ENCODE data around the gene GALT.
A peak's percentile ranks its signal among the peaks of the same experiment; 100 is the strongest.

GALT gene

DNA sequence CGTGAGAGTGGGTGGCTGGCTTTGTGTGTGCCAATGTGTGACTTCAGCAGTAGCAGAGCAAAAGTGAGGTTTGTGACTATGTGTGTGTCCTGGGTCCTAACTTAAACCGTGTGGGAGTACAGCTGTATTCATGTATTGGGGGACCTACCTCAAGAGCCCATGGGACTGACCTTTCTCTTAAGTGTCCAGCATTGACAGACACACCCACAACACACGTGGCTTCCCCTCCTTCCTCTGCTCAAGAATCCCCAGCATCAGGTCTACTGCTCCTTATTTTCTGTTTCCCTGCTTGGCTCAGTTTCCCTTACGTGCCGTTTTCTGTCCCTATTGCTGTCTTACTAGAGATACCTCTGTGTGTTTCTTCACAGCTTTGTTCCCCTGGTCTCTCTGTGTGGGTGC, 6.1 kb downstream of the GALT start:
- TF ChIP-seq POLR2A (IDR thresholded peaks at IDR 0.05; ENCODE audit: low read length) (no peak), GATA1 (IDR thresholded peaks at IDR 0.05; ENCODE audit: low read depth, low read length) (no peak)
- no peak for DNase-seq

DNA sequence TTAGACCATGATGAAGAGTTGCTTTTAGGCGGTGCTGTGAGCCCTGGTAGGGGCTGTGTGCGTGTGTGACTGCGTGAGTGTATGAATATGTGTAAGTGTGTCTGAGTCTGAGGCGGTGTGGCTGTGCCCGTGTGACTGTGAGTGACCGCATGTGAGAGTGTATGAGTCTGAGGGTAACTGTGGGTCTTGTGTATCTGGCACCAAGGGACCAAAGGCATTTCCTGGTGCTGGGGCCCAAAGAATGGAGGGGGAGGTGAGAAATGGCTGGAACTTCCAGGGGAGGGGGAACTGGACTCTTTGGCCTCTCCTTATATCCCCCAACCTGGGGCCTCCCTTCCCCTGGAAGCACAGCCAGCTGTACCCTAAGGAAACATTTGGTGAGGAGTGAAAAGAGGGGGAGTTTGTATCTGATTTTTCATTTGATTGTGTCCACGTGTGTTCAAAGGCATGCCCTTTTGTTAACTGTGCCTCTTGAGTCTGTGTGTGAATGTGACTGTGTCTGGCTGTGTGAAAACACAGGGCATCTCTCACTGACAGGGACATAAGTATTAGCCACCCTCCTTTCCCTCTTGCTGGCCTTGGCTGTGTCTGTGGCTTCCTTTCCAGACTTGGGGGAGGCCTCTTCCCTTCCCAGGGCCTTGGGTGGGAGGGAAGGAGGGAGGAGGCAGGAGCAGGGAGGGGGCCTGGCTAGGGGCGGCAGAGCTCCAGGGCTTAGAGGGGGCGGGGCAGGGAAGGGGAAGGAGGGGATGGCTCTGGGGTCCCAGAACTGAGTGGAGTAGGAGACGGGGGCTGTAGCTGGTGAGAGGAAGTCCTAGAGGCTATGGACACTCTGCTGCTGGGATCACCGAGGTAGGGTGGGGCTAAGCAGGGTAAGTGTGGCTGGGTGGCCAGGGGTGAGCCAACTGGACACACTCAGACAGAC, 6.9 kb downstream of the GALT start:
- no peak for DNase-seq
- TF ChIP-seq GATA1 (IDR thresholded peaks at IDR 0.05; ENCODE audit: low read depth, low read length), result no peak
- TF ChIP-seq POLR2A (IDR thresholded peaks at IDR 0.05; ENCODE audit: low read length), result no peak

DNA sequence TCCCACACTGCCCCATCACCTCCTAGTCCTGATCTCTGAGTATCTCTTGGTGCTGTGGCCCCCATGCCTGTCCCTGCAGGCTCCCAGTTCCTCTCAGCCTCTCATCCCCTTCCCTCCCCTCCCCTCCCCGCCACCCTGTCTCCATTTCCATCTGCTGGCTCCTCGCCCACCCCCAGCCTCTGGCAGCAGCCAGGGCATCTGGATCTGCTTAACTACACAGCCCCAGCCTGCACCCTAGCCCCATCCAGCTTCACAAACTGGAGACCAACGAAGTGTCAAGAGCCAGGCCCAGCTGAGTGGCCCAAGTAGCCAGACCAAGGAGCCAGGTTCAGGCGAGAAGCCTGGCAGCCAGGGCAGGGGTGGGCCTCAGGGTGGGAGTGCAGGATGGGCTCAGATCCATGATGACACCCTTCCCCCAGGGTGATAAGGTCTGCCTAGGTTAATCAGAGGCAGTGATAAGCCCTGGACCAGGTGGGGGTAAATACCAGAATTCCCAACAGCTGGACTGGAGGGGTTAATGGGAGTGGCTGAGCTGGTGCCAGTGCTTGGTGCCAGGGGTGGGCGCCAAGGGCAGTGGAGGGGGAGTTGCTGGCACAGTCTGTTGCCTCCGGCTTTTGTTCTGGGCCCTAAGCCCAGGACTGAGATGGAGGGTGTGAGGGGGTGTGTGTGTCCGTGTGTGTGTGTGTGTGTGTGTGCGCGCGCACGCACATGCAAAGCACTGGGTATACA, 8.0 kb downstream of the GALT start:
- no peak for DNase-seq
- TF ChIP-seq POLR2A (IDR thresholded peaks at IDR 0.05; ENCODE audit: low read length), result no peak
- no peak for TF ChIP-seq GATA1 (IDR thresholded peaks at IDR 0.05; ENCODE audit: low read depth, low read length)

- no peak for DNase-seq
- TF ChIP-seq POLR2A (IDR thresholded peaks at IDR 0.05; ENCODE audit: low read length), result no peak
- TF ChIP-seq GATA1 (IDR thresholded peaks at IDR 0.05; ENCODE audit: low read depth, low read length), result no peak
Measured at GRCh38 chr9:34655394-34655793, 8.9 kb downstream of the GALT start.

GRCh38 chr9:34656992-34657391, 10.5 kb downstream of the GALT start:
- no peak for DNase-seq
- TF ChIP-seq POLR2A (IDR thresholded peaks at IDR 0.05; ENCODE audit: low read length) (no peak), GATA1 (IDR thresholded peaks at IDR 0.05; ENCODE audit: low read depth, low read length) (no peak)

DNA sequence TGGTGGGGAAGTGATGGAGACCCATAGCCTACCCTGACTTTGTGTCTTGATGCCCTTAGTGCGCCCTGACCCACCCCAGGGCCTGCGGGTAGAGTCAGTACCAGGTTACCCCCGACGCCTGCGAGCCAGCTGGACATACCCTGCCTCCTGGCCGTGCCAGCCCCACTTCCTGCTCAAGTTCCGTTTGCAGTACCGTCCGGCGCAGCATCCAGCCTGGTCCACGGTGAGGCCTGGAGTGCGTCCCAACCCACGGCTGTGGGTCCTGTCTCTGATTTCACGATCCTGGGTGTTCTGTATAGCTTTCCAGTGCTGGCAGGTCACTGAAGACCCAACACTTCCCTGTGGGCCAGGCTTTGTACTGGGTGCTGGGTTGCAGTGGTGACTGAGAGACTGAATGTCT, 12.0 kb downstream of the GALT start:
- no peak for TF ChIP-seq POLR2A (IDR thresholded peaks at IDR 0.05; ENCODE audit: low read length)
- TF ChIP-seq GATA1 (IDR thresholded peaks at IDR 0.05; ENCODE audit: low read depth, low read length), result no peak
- DNase-seq, result no peak

DNA sequence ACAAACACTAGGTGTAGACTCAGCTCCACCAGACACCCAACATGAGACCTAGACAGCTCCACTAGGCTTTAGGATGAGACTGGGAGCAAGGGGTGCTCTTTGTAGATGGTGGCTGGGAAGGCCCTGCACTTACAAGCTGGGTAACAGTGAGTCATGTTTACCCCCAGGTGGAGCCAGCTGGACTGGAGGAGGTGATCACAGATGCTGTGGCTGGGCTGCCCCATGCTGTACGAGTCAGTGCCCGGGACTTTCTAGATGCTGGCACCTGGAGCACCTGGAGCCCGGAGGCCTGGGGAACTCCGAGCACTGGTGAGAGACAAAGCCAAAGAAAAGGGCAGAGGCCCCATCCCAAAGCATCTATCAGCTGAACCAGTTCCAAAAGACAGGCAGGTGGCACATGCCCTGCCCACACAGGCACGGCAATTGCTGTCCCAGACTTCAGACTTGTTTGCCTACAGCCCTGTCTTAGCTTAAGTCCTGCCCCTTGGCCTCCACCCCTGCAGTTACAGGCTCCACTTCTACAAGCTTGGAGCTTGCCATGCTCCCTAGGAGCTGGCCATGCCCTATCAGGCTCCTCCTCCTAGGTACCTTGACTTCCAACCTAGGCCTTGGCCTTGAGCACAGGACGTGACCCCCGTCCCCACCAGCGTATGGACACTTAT, 13.2 kb downstream of the GALT start:
- TF ChIP-seq POLR2A (IDR thresholded peaks at IDR 0.05; ENCODE audit: low read length) (no peak), GATA1 (IDR thresholded peaks at IDR 0.05; ENCODE audit: low read depth, low read length) (no peak)
- peak in 1 of 2 experiments; percentile 9 for DNase-seq

- no peak for TF ChIP-seq GATA1 (IDR thresholded peaks at IDR 0.05; ENCODE audit: low read depth, low read length)
- no peak for TF ChIP-seq POLR2A (IDR thresholded peaks at IDR 0.05; ENCODE audit: low read length)
- DNase-seq, result no peak
Measured at GRCh38 chr9:34662526-34663302, 16.2 kb downstream of the GALT start, which contains the start of gene CCL27. Gene CCL27, minus strand, starts transcription at chr9:34662657. Its CDS starts 24 bp downstream, at chr9:34662633.

DNA sequence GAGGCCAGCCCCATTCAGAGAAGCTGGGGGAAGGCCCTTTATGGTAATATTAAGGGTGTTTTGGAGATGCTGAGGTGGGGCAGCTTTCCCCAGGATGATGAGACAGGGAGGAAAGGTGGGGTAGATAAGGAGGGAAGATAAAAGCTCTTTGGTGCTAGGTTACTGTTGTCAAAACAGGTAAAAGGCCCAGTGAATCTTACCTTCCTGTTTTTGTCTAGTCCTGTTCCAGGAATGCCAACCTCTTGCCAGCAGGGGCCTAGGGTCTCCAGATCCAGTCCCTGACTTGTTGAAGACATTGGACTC, 16.8 kb downstream of the GALT start:
- no peak for DNase-seq
- TF ChIP-seq GATA1 (IDR thresholded peaks at IDR 0.05; ENCODE audit: low read depth, low read length), result no peak
- TF ChIP-seq POLR2A (IDR thresholded peaks at IDR 0.05; ENCODE audit: low read length), result no peak

DNA sequence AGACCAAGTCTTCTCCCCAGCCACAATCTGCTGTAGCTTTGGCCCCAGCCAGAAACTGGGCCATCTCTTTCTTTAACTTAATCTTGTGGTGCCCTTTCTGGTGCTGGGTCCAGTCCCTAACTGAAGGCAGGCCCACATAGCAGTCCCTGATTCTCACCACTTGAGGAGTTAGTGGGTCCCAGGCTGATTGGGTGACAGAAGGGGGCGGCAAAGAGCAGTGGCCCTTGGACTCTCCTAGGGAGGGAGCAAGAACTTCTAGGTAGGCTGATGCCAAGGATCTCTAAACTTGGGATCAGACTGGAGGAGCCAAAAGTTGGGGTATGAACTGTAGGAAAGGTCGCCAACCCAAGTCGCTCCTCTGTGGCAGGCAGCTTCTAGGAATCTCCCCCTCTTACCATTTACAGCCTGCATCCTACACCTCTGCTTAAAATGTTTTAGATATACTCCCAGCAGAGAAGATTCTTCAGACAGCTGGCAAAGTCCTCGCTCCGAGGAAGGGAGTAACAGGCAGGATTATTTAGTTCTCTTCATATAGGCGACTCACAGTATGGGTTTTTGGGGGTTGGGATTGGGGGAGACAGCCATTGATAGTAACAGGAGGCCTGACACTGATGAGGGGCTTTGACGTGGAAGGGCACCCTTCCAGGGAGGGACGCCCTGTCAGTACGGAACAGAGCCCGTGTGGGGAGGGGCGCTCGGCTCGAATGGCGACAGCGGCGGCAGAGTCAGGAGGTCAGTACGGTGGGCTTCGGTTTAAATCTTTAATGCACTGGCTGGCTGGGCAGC, 18.0 kb downstream of the GALT start:
- TF ChIP-seq GATA1 (IDR thresholded peaks at IDR 0.05; ENCODE audit: low read depth, low read length) (no peak), POLR2A (IDR thresholded peaks at IDR 0.05; ENCODE audit: low read length) (no peak)

DNA sequence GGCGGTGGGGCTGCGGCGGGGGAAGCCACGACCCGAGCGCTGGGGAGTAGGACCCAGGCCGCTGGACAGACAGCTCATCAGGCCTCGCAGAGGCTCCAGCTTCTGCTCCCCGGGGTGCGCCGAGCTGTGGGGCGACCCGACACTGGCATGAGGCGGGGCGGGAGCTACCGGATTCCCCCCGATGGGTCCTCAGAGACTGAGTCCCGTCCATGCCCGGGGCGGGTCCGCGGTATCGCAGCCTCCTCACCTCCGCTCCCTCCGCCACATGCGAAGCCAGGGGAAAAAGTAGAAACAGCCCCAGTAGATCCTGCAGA, 18.5 kb downstream of the GALT start:
- DNase-seq, result no peak
- TF ChIP-seq POLR2A (IDR thresholded peaks at IDR 0.05; ENCODE audit: low read length) (no peak), GATA1 (IDR thresholded peaks at IDR 0.05; ENCODE audit: low read depth, low read length) (no peak)

More for the DNA sequence above, 18.0 kb downstream of the GALT start:
- DNase-seq, result peak; percentile 84 to 89

DNA sequence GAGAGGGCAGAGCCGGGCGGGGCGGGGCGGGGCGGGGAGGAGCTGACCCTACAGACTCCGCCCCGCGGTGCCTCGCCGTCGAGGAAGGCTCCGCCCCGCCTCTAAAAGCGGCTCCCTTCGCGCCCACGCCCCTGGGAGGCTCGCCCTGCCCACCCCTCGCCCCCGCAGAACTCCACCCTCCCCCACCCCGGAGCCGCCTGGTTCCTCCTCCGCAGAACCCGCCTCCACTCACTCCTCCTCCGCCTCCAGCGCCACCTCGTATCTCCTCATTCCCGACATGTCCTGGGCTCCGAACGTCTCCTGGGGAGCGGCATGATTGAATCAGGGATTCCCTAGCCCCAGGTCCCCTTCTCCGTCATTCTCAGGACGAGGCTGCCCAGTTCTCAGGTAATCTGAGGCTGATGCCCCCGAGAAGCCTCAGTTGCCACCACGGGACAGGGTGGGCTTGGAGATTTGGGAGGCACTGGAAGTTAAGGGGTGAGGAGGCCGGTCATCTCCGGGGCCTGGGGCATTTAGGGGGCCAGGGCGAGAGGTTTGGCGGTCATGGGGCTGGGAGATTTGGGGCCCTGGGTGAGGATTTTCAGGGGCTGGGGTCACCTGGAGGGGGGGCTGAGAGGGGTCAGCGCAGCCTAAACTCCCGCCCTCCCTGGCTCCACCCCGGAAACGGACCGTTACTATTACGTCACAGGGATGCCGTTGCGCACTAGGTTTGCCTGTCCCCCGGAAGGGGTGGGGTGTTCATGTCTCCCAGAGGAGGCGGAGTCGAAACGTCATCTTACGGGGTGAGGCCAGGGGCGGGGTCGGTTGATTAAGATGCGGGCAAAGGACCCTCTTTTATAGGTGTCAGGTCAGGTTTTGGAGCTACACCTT, 19.1 kb downstream of the GALT start:
- peak; percentile 93 to 96 for DNase-seq
- TF ChIP-seq GATA1 (IDR thresholded peaks at IDR 0.05; ENCODE audit: low read depth, low read length), result no peak
- peak; percentile 69 for TF ChIP-seq POLR2A (IDR thresholded peaks at IDR 0.05; ENCODE audit: low read length)
